ENCODE data around the gene ARL13B.
"Not testable (repeated sequence)": the region's sequence is repeated elsewhere in the genome, so short reads cannot be mapped to it uniquely, and the experiment has no call there.

Gene ARL13B

DNA sequence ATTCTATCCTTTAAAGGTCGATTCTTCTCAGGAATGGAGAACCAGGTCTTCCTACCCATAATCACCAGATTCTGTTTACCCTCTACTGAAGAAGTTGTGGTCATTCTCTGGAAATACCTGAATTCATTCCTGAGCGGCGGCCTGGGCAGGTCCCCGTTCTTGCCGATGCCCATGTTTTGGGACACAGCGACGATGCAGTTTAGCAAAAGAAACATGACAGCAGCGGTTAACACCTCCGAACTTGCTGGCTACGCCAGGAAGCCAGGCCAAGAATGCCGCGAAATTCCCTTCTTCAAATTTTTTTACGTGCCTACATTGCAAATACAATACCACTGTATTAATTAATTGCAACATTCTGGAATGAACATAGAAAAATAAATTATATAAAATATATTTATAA, 81.3 kb downstream of the ARL13B start:
- in situ Hi-C loops (cut with MboI; ENCODE audit: low sequenced_read_pairs): no loop called here
- H3K9me3 ChIP-seq: no peaks in the 10 kb centered on the region
- no peak for DNase-seq (ENCODE audit: low spot score in 2 of 2)
- H3K27me3 ChIP-seq (ENCODE audit: low read depth): no peaks in the 10 kb centered on the region
- peaks cover 14% of the 10 kb centered on the region for H3K4me1 ChIP-seq
- no peaks in the 10 kb centered on the region for H3K36me3 ChIP-seq (replicated peaks)
- H3K4me3 ChIP-seq: no peak overlapping the region

DNA sequence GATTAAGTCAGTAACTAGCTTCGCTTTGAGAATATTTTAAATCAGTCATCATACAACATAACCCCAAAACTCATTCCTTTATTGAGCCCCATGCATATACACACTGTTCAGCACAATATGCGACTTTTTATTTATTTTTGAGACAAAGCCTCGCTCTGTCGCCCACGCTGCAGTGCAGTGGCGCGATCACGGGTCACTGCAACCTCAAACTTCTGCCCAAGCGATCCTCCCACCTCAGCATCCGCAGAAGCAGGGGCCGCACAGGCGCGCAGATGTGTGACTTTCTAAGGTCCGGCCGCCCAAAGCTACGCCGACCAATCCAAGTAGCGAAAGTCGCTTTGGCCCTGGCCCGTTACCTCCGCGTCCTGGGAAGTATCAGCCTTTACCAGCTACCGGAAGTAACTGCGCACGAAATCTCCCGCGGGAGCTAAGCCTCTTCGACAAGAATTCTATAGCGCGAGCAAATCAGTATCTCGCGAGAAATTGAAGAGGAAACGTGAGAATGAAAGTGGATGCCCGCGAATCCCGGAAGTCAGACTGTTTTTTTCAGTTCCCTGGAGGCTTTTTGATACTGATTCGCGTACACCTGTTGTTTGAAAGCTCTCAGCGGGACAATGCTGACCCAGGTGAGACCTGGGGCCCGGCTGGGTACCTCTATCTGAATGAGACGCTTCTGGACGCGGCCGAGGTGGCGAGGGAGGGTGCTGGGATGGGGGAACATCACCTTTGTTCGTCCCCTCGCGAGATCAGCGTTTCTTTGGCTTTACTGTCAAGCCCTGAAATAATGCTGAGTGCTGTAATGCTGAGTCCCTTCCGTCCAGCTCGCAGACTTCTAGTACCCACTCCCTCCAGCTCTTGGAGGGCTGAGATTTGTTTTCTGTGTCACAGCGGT, 82.8 kb downstream of the ARL13B start, which contains the start of the genes DHFR2 and NSUN3:
TSS of gene DHFR2 (minus strand) at position 404 of the 892 bp plus-strand sequence. CDS start 1,405 bp downstream, outside the sequence.
TSS of gene NSUN3 (plus strand) at position 549 of the 892 bp plus-strand sequence. CDS start at position 615, 66 bp downstream.
- in situ Hi-C loops (cut with MboI; ENCODE audit: low sequenced_read_pairs): no loop called here
- DNase-seq (ENCODE audit: low spot score in 2 of 2): peak; percentile 95

DNA sequence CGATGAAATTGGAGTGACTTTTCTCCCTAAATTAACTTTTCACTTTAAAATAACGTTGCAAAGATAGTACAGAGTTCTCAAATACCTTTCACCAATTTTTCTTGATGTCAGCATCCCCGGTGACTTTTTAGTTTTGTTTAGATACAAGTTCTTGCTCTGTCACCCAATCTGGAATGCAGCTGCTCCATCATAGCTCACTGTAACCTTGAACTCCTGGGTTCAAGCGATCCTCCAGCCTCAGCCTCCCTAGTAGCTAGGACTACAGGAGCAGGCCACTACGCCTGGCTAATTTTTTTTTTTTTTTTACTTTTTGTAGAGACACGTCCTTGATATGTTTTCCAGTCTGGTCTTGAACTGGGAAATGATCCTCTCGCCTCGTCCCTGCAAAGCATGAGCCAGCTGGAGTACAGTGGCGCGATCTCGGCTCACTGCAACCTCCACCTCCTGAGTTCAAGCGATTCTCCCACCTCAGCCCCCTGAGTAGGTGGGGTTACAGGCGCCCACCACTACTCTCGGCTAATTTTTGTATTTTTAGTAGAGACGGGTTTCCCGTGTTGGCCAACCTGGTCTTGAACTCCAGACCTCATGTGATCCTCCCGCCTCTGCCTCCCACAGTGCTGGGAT, 83.7 kb downstream of the ARL13B start:
- no peaks in the 10 kb centered on the region for H3K27me3 ChIP-seq (ENCODE audit: low read depth)
- no peaks in the 10 kb centered on the region for H3K36me3 ChIP-seq (replicated peaks)
- H3K4me3 ChIP-seq: peak overlapping the region; percentile 74
- peaks cover 14% of the 10 kb centered on the region for H3K4me1 ChIP-seq
- H3K9me3 ChIP-seq: no peaks in the 10 kb centered on the region
- DNase-seq (ENCODE audit: low spot score in 2 of 2): peak in 1 of 2 experiments; percentile 15
- in situ Hi-C loops (cut with MboI; ENCODE audit: low sequenced_read_pairs): no loop called here

More for the DNA sequence above, 82.8 kb downstream of the ARL13B start, which contains the start of the genes DHFR2 and NSUN3:
- Histone ChIP-seq H3K4me1 (peaks cover 14% of the 10 kb centered on the region), H3K36me3 (replicated peaks) (no peaks in the 10 kb centered on the region), H3K27me3 (ENCODE audit: low read depth) (no peaks in the 10 kb centered on the region), H3K9me3 (no peaks in the 10 kb centered on the region), H3K4me3 (peak within 1 kb of the TSS; percentile 74)

DNA sequence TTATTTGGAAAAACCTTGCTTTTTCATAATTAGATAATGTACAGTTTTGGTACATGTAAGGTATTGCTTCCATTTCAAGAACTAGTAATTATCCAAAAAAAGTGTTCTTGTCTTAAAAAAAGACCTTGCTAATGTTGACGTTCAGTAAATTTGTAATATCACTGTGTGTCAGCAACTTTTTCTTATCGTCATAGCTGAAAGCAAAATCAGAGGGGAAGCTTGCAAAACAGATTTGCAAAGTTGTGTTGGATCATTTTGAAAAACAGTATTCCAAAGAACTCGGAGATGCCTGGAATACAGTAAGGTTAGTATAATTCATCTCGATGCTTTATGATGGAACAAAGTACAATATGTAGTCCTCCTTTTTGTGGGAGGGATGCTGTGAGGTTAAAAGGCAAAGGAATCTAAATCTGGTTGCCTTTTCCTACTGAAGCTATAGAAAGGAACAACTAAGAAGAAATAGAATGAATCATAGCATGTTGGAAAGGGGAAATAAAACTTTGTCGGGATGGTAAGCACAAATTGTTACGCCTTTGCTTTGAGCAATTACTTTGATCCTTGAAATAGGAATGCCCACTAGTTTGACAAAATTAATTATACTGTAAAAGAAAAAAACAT, 84.4 kb downstream of the ARL13B start:
- Histone ChIP-seq H3K36me3 (replicated peaks) (no peaks in the 10 kb centered on the region), H3K4me1 (peaks cover 14% of the 10 kb centered on the region), H3K4me3 (peak overlapping the region; percentile 74), H3K9me3 (no peaks in the 10 kb centered on the region), H3K27me3 (ENCODE audit: low read depth) (no peaks in the 10 kb centered on the region)
- in situ Hi-C loops (cut with MboI; ENCODE audit: low sequenced_read_pairs): no loop called here
- no peak for DNase-seq (ENCODE audit: low spot score in 2 of 2)

DNA sequence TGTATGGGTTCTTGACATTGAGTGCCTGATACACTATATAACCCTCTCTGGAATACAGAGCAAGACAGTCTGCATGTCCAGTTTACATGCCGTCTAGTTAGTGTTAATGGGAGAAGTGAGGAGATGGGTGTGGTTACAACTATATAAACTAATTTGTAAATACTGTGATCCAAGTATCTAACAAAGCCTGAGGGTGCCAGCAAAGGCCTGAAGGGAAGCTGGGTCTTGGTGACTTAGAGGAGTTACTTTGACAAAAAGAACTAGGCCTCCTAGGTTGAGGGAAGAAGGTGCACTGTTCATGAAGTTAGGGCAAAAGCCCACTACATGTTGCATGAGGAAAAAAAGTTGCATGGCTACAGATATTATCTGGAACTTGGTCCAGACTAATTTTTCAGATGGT, 85.2 kb downstream of the ARL13B start:
- in situ Hi-C loops (cut with MboI; ENCODE audit: low sequenced_read_pairs): no loop called here
- H3K4me3 ChIP-seq: no peak overlapping the region
- no peaks in the 10 kb centered on the region for H3K36me3 ChIP-seq (replicated peaks)
- H3K4me1 ChIP-seq: peaks cover 14% of the 10 kb centered on the region
- no peak for DNase-seq (ENCODE audit: low spot score in 2 of 2)
- H3K9me3 ChIP-seq: no peaks in the 10 kb centered on the region
- H3K27me3 ChIP-seq (ENCODE audit: low read depth): no peaks in the 10 kb centered on the region

DNA sequence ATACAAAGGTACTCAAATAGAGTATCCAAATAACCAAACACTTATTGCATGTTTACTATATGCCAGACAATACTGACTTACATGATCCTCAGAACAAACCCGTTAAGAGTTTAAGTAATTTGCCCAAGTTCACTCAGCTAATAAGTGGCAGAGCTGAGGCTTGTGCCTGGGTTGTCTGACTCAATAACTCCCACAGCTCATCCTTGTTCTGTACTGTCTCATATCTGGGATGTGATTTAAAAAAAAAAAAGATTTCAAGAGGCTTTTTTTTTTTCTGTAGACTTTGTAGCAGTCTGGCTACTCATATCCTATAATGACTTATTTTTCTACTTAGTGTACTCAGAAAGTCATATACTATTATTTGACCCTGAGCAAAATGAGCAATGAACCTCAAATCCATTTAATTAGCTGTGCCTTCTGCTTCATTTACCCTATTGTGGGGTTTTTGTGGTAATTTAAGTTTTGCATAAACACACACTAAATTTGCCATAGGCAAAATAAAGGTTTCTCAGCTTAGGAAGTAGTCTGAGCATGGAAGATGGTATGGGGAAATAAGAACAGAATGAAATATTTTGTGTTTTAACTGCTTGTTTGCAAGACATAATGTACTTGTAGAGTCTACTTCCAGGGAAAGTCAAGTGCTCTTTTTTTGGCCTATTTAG, 86.0 kb downstream of the ARL13B start:
- Histone ChIP-seq H3K9me3 (no peaks in the 10 kb centered on the region), H3K4me3 (no peak overlapping the region), H3K36me3 (replicated peaks) (no peaks in the 10 kb centered on the region), H3K4me1 (peaks cover 14% of the 10 kb centered on the region), H3K27me3 (ENCODE audit: low read depth) (no peaks in the 10 kb centered on the region)
- in situ Hi-C loops (cut with MboI; ENCODE audit: low sequenced_read_pairs): no loop called here
- DNase-seq (ENCODE audit: low spot score in 2 of 2): no peak

DNA sequence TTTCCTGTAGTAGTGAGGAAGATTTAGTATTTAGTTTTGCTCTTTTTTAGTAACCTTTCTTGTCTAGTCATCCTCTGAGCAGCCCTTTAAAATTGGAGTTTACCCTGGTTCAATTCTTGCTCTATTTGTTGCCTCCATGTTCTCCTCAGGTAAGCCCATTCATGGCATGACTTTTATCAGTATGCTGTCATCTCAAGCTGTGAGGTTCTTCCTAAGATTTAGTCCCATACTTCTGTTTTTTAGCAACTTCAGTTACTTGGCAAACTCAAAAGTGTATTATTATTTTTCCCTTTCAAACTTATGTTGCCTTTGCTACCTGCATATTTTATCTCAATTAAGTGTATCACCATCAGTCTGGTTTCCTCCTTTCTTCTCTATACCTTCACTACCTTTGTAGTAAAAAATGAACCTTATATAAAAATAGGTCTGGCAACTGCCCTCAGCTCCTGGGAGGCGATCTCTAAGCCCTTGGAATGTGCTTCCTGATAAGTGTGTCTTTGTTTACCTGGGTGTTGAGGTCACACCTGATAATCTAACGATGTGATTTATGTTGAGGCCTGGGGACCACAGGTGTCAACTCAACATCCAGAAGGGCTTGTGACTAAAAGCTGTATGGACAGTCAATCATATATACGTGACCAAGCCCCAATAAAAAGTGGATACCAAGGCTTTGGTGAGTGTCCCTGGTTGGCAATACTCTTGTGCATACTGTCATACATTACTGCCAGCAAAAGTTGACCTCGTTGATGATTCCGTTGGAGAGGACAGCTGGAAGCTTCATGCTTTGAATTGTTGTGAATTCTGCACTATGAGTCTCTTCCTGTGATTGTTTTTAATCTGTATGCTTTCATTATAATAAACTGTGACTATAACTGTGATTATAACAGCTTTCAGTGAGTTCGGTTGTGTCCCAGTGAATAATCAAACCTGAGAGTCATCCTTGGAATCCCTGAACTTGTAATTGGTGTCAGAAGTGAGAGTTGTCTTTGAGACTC, 86.8 kb downstream of the ARL13B start:
- in situ Hi-C loops (cut with MboI; ENCODE audit: low sequenced_read_pairs): no loop called here
- Histone ChIP-seq H3K9me3 (no peaks in the 10 kb centered on the region), H3K36me3 (replicated peaks) (no peaks in the 10 kb centered on the region), H3K4me1 (peaks cover 12% of the 10 kb centered on the region), H3K4me3 (no peak overlapping the region), H3K27me3 (ENCODE audit: low read depth) (no peaks in the 10 kb centered on the region)
- no peak for DNase-seq (ENCODE audit: low spot score in 2 of 2)

DNA sequence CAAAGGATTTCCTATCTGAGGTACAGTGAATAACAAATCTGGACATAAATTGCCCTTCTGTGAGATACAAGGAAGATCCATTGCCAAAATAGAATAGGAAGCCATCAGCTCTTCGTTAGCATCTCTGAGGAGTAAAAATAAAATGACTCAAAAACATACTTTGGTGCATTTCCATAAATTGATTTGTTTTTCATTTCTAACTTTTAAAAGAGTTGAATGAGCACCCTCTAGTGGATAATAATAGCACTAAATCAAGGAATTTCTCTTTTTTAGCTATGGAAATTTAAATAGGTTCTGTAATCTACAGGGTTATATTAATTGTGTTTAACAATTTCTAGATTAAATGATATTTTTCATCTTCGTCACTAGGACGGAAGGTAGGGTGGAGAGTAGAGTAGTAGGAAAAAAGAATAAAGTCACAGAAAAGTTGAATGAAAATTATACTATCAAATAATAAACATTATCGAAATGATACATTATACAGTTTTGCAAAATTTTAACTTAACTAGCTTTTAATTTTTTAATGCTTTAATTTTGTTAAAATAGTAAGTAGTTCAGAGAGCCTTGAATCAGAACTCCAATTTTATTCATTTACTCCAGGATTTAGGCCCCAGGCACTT, 89.3 kb downstream of the ARL13B start:
- in situ Hi-C loops (cut with MboI; ENCODE audit: low sequenced_read_pairs): no loop called here
- H3K27me3 ChIP-seq (ENCODE audit: low read depth): no peaks in the 10 kb centered on the region

DNA sequence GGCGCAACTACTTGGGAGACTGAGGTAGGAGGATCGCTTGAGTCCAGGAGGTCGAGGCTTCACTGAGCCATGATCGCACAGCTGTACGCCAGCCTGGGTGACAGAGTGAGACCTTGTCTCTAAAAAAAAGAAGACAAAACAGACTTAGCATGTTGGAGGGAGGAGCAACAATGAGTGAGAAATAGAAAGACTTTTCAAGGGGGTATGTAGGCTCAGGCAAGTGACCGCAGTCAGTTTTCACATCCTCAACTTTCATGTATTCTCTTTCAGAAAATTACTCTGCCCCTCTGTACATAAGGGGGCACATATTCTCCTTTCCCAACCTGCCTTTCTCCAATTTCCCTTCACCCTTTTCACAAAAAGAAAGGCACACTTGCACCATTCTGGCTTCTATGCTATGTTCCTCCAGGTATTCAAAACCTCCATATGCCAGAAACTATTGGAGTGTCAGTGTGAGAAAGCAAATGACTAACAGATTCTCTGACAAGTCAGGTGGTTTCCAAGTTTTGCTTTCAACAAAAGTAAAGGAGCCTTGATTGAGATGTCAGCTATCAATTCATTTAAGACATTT, 90.5 kb downstream of the ARL13B start:
- H3K9me3 ChIP-seq: no peaks in the 10 kb centered on the region
- no peaks in the 10 kb centered on the region for H3K36me3 ChIP-seq (replicated peaks)
- H3K27me3 ChIP-seq (ENCODE audit: low read depth): no peaks in the 10 kb centered on the region
- in situ Hi-C loops (cut with MboI; ENCODE audit: low sequenced_read_pairs): no loop called here
- H3K4me1 ChIP-seq: no peaks in the 10 kb centered on the region
- H3K4me3 ChIP-seq: no peak overlapping the region
- no peak for DNase-seq (ENCODE audit: low spot score in 2 of 2)

More for the DNA sequence above, 89.3 kb downstream of the ARL13B start:
- Histone ChIP-seq H3K9me3 (no peaks in the 10 kb centered on the region), H3K4me3 (no peak overlapping the region), H3K36me3 (replicated peaks) (no peaks in the 10 kb centered on the region), H3K4me1 (peaks cover 4% of the 10 kb centered on the region)
- DNase-seq (ENCODE audit: low spot score in 2 of 2): peak in 1 of 2 experiments; percentile 49

DNA sequence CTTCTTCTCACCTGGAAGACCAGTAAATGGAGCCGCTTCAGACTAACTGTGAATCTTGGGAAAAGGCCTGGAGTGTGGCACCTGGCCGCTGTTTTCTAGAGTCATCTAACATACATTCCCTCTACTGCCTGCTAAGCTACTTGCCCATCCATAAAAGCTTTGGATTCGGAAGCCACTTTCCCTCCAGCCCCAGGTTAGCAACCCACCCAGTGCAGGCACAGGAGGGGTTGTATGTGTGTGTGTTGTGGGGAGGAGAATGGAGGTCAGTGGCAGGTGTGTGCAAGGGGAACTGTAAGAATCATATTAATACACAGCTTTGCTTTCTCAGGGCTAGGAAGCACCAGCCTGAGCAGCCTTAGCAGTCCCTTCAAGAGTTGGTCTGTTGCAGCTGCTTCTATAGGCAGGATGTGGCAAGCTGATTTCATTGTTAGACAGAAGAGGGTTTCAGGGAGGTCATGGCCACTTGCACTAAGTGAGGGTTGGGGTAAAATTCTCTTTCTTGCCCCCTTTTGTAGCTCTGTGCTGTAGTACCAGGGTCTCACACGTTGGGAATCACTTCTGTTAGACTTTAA, 91.8 kb downstream of the ARL13B start:
- no peaks in the 10 kb centered on the region for H3K9me3 ChIP-seq
- no peak overlapping the region for H3K4me3 ChIP-seq
- DNase-seq (ENCODE audit: low spot score in 2 of 2): no peak
- in situ Hi-C loops (cut with MboI; ENCODE audit: low sequenced_read_pairs): no loop called here
- no peaks in the 10 kb centered on the region for H3K36me3 ChIP-seq (replicated peaks)
- no peaks in the 10 kb centered on the region for H3K4me1 ChIP-seq
- no peaks in the 10 kb centered on the region for H3K27me3 ChIP-seq (ENCODE audit: low read depth)

DNA sequence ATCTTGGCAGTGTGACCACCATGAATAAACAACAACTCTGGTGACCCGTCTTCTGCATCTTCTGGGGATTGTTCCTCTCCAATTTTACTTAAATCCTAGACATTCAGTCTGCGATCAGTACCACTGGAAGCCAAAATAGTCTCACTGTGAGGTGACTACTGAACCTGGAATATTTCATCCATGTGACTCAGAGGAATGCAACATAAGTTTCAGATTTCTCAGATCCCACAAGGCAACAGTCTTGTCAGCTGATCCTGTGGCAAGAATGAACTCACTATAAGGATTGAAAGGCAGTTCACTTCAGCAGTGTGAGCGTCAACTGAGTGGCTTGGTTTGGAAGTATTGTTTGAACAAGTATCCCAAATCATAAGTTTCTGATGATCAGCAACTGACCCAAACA, 96.1 kb downstream of the ARL13B start:
- Histone ChIP-seq H3K27me3 (ENCODE audit: low read depth) (no peaks in the 10 kb centered on the region), H3K4me3 (no peak overlapping the region), H3K36me3 (replicated peaks) (no peaks in the 10 kb centered on the region), H3K4me1 (no peaks in the 10 kb centered on the region), H3K9me3 (no peaks in the 10 kb centered on the region)
- in situ Hi-C loops (cut with MboI; ENCODE audit: low sequenced_read_pairs): no loop called here
- no peak for DNase-seq (ENCODE audit: low spot score in 2 of 2)

DNA sequence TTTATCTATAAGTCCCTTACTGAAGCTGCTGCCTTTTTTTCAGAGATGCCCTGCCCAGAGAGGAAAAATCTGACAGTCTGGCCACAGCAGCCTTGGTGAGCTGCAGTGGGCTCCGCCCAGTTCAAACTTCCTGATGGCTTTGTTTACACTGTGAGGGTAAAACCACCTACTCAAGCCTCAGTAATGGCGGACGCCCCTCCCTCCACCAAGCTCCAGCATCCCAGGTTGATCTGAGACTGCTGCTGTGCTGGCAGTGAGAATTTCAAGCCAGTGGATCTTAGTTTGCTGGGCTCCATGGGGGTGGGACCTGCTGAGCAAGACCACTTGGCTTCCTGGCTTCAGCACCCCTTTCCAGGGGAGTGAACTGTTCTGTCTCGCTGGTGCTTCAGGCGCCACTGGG, 100.6 kb downstream of the ARL13B start:
- H3K4me3 ChIP-seq; H3K4me1 ChIP-seq; DNase-seq (ENCODE audit: low spot score in 2 of 2); in situ Hi-C loops (cut with MboI; ENCODE audit: low sequenced_read_pairs); H3K9me3 ChIP-seq; H3K27me3 ChIP-seq (ENCODE audit: low read depth); H3K36me3 ChIP-seq (replicated peaks): not testable (repeated sequence)
